GM23248 (cell line): ENCODE results near the gene AGL. TPM values are rescaled to one million over a fixed set of nuclear protein-coding genes. Genes with fewer than 3 reads are reported as not detected.

Experiments used
- DNase-seq: peaks from one replicate; pipeline ENCODE4 v3.0.0-alpha.2; 2015
- H2AFZ ChIP-seq: fragments of 200-600 bp; sonication (generic); 2 replicates; pipeline ENCODE4 v1.6.1; 2016; ENCODE audit warnings: antibody characterized with exemption
- H3F3A ChIP-seq: fragments of 200-600 bp; sonication (generic); 2 replicates; pipeline ENCODE4 v1.6.1; 2016; ENCODE audit warnings: mild to moderate bottlenecking, antibody characterized with exemption, mixed run types; ENCODE audit not compliant: insufficient read depth
- H3K27ac ChIP-seq: fragments of 200-600 bp; sonication (generic); 2 replicates; pipeline ENCODE4 v1.5.1; 2016; ENCODE audit warnings: mild to moderate bottlenecking
- H3K27me3 ChIP-seq: fragments of 200-600 bp; sonication (generic); replicated peaks from 2 replicates; pipeline ENCODE4 v1.6.1; 2016; ENCODE audit warnings: mild to moderate bottlenecking; ENCODE audit not compliant: insufficient read depth
- H3K36me3 ChIP-seq: fragments of 200-600 bp; sonication (generic); 2 replicates; pipeline ENCODE4 v1.6.1; 2016; ENCODE audit warnings: low read depth, mild to moderate bottlenecking
- H3K4me1 ChIP-seq: fragments of 200-600 bp; sonication (generic); 2 replicates; pipeline ENCODE4 v1.6.1; 2016; ENCODE audit warnings: mild to moderate bottlenecking; ENCODE audit not compliant: insufficient read depth
- H3K4me2 ChIP-seq: fragments of 200-600 bp; sonication (generic); one replicate; pipeline ENCODE4 v1.6.1; 2016; ENCODE audit warnings: mild to moderate bottlenecking; ENCODE audit not compliant: unreplicated experiment
- H3K4me3 ChIP-seq: fragments of 200-600 bp; sonication (generic); 2 replicates; pipeline ENCODE4 v1.5.1; 2016; ENCODE audit warnings: mild to moderate bottlenecking
- H3K79me2 ChIP-seq: fragments of 200-600 bp; sonication (generic); 2 replicates; pipeline ENCODE4 v1.6.1; 2016; ENCODE audit warnings: mild to moderate bottlenecking; ENCODE audit not compliant: insufficient read depth
- H3K9ac ChIP-seq: fragments of 200-600 bp; sonication (generic); 2 replicates; pipeline ENCODE4 v1.6.1; 2016; ENCODE audit warnings: mild to moderate bottlenecking
- H3K9me2 ChIP-seq: fragments of 200-600 bp; sonication (generic); 2 replicates; pipeline ENCODE4 v1.6.1; 2016; ENCODE audit warnings: mixed run types, mild to moderate bottlenecking, moderate library complexity; ENCODE audit not compliant: insufficient read depth
- H3K9me3 ChIP-seq: fragments of 200-600 bp; sonication (generic); one replicate; pipeline ENCODE4 v1.6.1; 2017; ENCODE audit warnings: low read depth
- H4K20me1 ChIP-seq: fragments of 200-600 bp; sonication (generic); 2 replicates; pipeline ENCODE4 v1.6.0; 2016; ENCODE audit not compliant: insufficient read depth
- EZH2 ChIP-seq: fragments of 200-600 bp; sonication (generic); IDR thresholded peaks from 2 replicates; pipeline ENCODE4 v1.6.1; 2018; ENCODE audit warnings: antibody characterized with exemption, mild to moderate bottlenecking; ENCODE audit not compliant: insufficient read depth, poor library complexity, severe bottlenecking
- EZH2phosphoT487 ChIP-seq: fragments of 200-600 bp; sonication (generic); IDR thresholded peaks from 2 replicates; pipeline ENCODE4 v1.6.1; 2018; ENCODE audit warnings: antibody characterized with exemption, moderate library complexity, mild to moderate bottlenecking, low read depth; ENCODE audit not compliant: insufficient read depth
- WGBS, 2 experiments: methylation state at CpG; one replicate each; pipeline ENCODE4 v1.1.6; 2015 to 2017; ENCODE audit warnings: low lambda C conversion rate in 2 of 2, low coverage in 1 of 2; ENCODE audit errors: missing lambda C conversion rate in 2 of 2; 5-methylcytosine and 5-hydroxymethylcytosine counted together
- in situ Hi-C: fragments of 300-500 bp; cut with MboI; formaldehyde crosslinking; loops from 2 replicates; pipeline ENCODE4 v1.15.0; 2020
- polyA plus RNA-seq: library from polyadenylated mRNA; unstranded; fragments of >200 nt; fragmentation: Nextera tagmentation; extraction: Ambion mirVana; gene quantifications from 2 replicates; pipeline ENCODE4 v1.2.1, GENCODE V29; 2016
- total RNA-seq: library from RNA; depleted of rRNA; stranded (reverse); fragments of >200 nt; shearing (Covaris generic); gene quantifications from 2 replicates; pipeline ENCODE4 v1.2.3, GENCODE V29; 2014

AGL gene
- total and polyA plus RNA-seq, 2 experiments from 2014 or later: 5.5 to 8.0 TPM

DNA sequence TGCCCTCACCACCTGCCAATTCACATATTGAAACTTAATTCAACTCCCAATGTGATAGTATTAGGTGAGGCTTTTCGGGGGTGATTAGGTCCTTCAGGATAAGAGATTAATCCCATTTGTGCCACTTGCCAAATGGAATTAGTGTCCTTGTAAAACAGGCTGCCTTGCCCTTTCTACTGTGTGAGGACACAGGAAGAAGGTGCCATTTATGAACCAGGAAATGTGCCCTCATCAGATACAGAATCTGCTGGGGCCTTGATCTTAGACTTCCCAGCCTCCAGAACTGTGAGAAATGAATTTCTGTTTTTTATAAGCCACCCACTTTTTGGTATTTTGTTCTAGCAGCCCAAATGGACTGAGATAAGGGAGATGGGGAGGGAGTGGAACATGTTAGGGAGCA lies 39.1 kb upstream of the AGL start:
- in situ Hi-C loops: loop anchor here (10.0 to 25.0 kb wide), 2 partner anchors 644 to 1076 kb away; partner anchors contain the start of genes EXTL2 and SLC30A7
- 96% methylated on average over 1 of the region's 1 CpG for WGBS, 2 experiments
- H3K36me3 ChIP-seq: no peaks in the 10 kb centered on the region

DNA sequence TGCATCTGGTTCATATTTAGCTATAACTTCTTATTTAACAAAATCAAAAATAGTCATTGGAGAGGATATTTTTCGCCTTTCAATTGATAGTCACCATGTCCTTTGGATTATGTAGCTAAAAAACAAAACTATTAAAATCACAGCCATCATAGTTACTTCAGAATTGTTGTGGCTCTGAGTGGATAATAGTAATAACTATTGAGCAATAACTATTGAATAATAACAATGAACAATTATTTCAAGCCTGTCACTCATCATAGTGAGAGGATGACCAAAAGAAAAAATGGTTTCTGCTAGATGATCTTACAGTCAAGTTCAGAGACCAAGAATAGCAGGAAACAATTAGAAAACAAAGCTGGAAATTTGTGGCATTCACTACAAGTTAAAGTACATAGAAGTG lies 38.4 kb upstream of the AGL start:
- no peak overlapping the region for H2AFZ ChIP-seq
- no peaks in the 10 kb centered on the region for H3K36me3 ChIP-seq
- no peaks in the 10 kb centered on the region for H3K79me2 ChIP-seq
- no peaks in the 10 kb centered on the region for H3F3A ChIP-seq
- H4K20me1 ChIP-seq: no peaks in the 10 kb centered on the region
- peaks cover 5% of the 10 kb centered on the region for H3K4me1 ChIP-seq
- no peaks in the 10 kb centered on the region for H3K9me3 ChIP-seq
- H3K9me2 ChIP-seq: no peaks in the 10 kb centered on the region
- H3K4me2 ChIP-seq: no peak overlapping the region
- H3K9ac ChIP-seq: no peak overlapping the region
- TF ChIP-seq EZH2 (no peak), EZH2phosphoT487 (no peak)
- no peak overlapping the region for H3K27ac ChIP-seq
- 76 to 84% methylated on average over 1 of the region's 1 CpG for WGBS, 2 experiments
- H3K4me3 ChIP-seq: no peak overlapping the region
- in situ Hi-C loops: loop anchor here (10.0 to 25.0 kb wide), 2 partner anchors 643 to 1076 kb away; partner anchors contain the start of genes EXTL2 and SLC30A7
- no peaks in the 10 kb centered on the region for H3K27me3 ChIP-seq
- DNase-seq: no peak

More for the DNA sequence above, 39.1 kb upstream of the AGL start:
- Histone ChIP-seq H3K9me3 (no peaks in the 10 kb centered on the region), H3K27ac (no peak overlapping the region), H3F3A (no peaks in the 10 kb centered on the region), H3K79me2 (no peaks in the 10 kb centered on the region), H3K9me2 (no peaks in the 10 kb centered on the region), H2AFZ (no peak overlapping the region), H3K9ac (no peak overlapping the region), H3K4me2 (no peak overlapping the region), H3K4me3 (no peak overlapping the region), H3K4me1 (peaks cover 5% of the 10 kb centered on the region), H4K20me1 (no peaks in the 10 kb centered on the region), H3K27me3 (no peaks in the 10 kb centered on the region)
- no peak for DNase-seq
- TF ChIP-seq EZH2phosphoT487 (no peak), EZH2 (no peak)

DNA sequence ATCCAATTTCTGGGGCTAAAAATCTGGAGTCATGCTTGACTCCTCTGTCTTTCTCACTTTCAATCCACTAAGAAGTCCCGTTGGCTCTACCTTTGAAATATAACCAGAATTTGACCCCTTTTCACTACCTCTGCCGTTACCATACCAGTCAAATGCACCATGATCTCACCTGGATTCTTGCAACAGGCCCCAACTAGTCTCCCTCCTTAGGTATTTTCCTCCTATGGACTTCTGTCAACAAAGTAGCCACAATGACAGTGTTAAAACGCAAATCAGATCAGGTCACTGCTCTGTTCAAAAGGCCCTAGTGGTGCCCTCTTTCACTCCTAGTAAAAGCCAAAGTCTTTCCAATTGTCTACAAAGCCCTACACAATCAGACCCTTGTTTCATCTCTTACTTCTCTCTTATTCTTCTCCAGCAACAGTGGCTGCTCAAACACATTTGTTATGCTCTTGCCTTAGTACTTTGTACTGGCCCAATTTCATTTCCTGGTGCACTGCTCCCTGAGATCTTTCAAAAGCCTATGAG lies 35.7 kb upstream of the AGL start:
- Histone ChIP-seq H3K27me3 (no peaks in the 10 kb centered on the region), H3K27ac (no peak overlapping the region), H3K9me3 (no peaks in the 10 kb centered on the region), H3K4me1 (no peaks in the 10 kb centered on the region), H3K79me2 (no peaks in the 10 kb centered on the region), H3F3A (no peaks in the 10 kb centered on the region), H2AFZ (no peak overlapping the region), H3K9ac (no peak overlapping the region), H3K4me3 (no peak overlapping the region), H4K20me1 (no peaks in the 10 kb centered on the region), H3K9me2 (no peaks in the 10 kb centered on the region), H3K36me3 (no peaks in the 10 kb centered on the region), H3K4me2 (no peak overlapping the region)
- DNase-seq: no peak
- in situ Hi-C loops: loop anchor here (10.0 to 25.0 kb wide), 2 partner anchors 640 to 1073 kb away; partner anchors contain the start of genes EXTL2 and SLC30A7
- no peak for TF ChIP-seq EZH2phosphoT487
- no peak for TF ChIP-seq EZH2
- WGBS, 2 experiments: 62 to 64% methylated on average over 3 of the region's 3 CpGs

DNA sequence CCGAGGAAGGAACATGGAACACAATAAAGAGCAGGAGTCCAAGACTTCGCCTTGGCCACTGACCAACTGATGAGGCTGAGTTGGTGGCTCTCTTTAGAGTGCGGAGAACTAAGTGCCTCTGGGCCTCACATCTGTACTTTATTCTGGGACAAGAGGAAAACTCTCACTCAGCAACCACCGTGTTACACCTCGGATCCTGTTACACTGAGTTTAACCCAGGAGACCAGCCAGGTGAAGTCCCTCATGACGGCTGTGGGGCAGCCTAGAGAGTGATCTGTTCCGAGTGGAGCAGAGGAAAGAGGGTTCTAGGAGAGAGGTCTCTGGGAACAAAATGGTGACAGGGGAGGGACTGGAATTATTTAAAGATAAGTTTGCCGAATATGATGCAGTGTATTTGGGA lies 33.5 kb upstream of the AGL start:
- no peaks in the 10 kb centered on the region for H4K20me1 ChIP-seq
- WGBS, 2 experiments: 39 to 42% methylated on average over 8 of the region's 8 CpGs
- no peak overlapping the region for H3K27ac ChIP-seq
- no peaks in the 10 kb centered on the region for H3K4me1 ChIP-seq
- H3K27me3 ChIP-seq: no peaks in the 10 kb centered on the region
- H3K9me3 ChIP-seq: no peaks in the 10 kb centered on the region
- H3K36me3 ChIP-seq: no peaks in the 10 kb centered on the region
- H3K9ac ChIP-seq: no peak overlapping the region
- H3K4me2 ChIP-seq: no peak overlapping the region
- no peaks in the 10 kb centered on the region for H3K9me2 ChIP-seq
- H3F3A ChIP-seq: no peaks in the 10 kb centered on the region
- no peak overlapping the region for H3K4me3 ChIP-seq
- H3K79me2 ChIP-seq: no peaks in the 10 kb centered on the region
- no peak overlapping the region for H2AFZ ChIP-seq
- DNase-seq: no peak
- no peak for TF ChIP-seq EZH2
- no peak for TF ChIP-seq EZH2phosphoT487
- in situ Hi-C loops: loop anchor here (10.0 to 25.0 kb wide), 2 partner anchors 638 to 1071 kb away; partner anchors contain the start of genes EXTL2 and SLC30A7
